Adrenal gland (tissue), 12 donors: ENCODE results near the gene PLAU. TPM values are rescaled to one million over a fixed set of nuclear protein-coding genes. Genes with fewer than 3 reads are reported as not detected.
"Not testable (repeated sequence)": the region's sequence is repeated elsewhere in the genome, so short reads cannot be mapped to it uniquely, and the experiment has no call there.

Experiments
- DNase-seq, 7 donors: peaks; one replicate each; pipeline ENCODE4 v3.0.0-alpha.2; 2019 to 2020
- H3K27ac ChIP-seq, 5 donors: fragments of 200-600 bp; sonication (generic) in 4 of 5; 1 replicate in 3 of 5; 2 replicates in 2 of 5; pipeline versions ENCODE4 v1.5.1 to v1.8.0; 2016 to 2020; ENCODE audit warnings: mild to moderate bottlenecking in 1 of 5
- H3K27me3 ChIP-seq: fragments of 200-600 bp; 2 replicates; pipeline ENCODE4 v1.8.0; 2021
- H3K36me3 ChIP-seq, 2 donors: fragments of 200-600 bp; replicated peaks in 1 of 2; 1 replicate in 1 of 2; 2 replicates in 1 of 2; pipeline versions ENCODE4 v1.5.1 to v1.8.0; 2018 to 2022
- H3K4me1 ChIP-seq, 2 donors: fragments of 200-600 bp; replicated peaks in 1 of 2; 1 replicate in 1 of 2; 2 replicates in 1 of 2; pipeline versions ENCODE4 v1.5.1 to v1.8.0; 2018 to 2021
- H3K4me3 ChIP-seq, 4 donors: fragments of 200-600 bp; sonication (generic) in 3 of 4; one replicate each; pipeline ENCODE4 v1.5.1; 2016 to 2018
- H3K9me3 ChIP-seq, 3 donors: fragments of 200-600 bp; sonication (generic) in 1 of 3; replicated peaks in 1 of 3; 1 replicate in 2 of 3; 2 replicates in 1 of 3; pipeline versions ENCODE4 v1.5.1 to v1.8.0; 2016 to 2021
- POLR2A ChIP-seq, 2 donors: fragments of 450-650 bp; IDR thresholded peaks; one replicate each; pipeline ENCODE4 v1.6.1; 2017; ENCODE audit warnings: antibody characterized with exemption in 2 of 2, mild to moderate bottlenecking in 2 of 2, moderate library complexity in 1 of 2
- WGBS, 4 donors: extraction: QIAGEN DNeasy Blood & Tissue Kit in 2 of 4; methylation state at CpG; one replicate each; pipeline versions ENCODE4 v1.1.5 to v1.1.7; 2013 to 2017; 5-methylcytosine and 5-hydroxymethylcytosine counted together
- intact Hi-C, 2 donors: fragments of 100-400 bp; cut with DNase I; formaldehyde crosslinking; loops; one replicate each; pipeline versions ENCODE4 v1.14.1 to v1.15.0; 2022 to 2023
- polyA plus RNA-seq, 3 donors: library from polyadenylated mRNA; stranded (reverse); fragments of 200-250 nt in 2 of 3; fragments of 350-450 nt in 1 of 3; fragmentation: Illumina TruSeq in 1 of 3; extraction: RNeasy Lipid Tissue Mini Kit (QIAGEN cat#74804) in 1 of 3; gene quantifications; one replicate each; pipeline ENCODE4 v1.2.3, GENCODE V29; 2013 to 2014
- total RNA-seq, 9 donors: library from RNA; depleted of rRNA in 4 of 9; stranded (reverse); fragments of >200 nt in 4 of 9; fragments of 120-200 nt in 1 of 9; fragmentation: NEBNext Ultra II Directional in 1 of 9; extraction: Animal tissue kit (Norgen Biotek cat#: 25700) in 1 of 9; gene quantifications; one replicate each; pipeline versions ENCODE4 v1.1.0 to v1.2.4, GENCODE V29; 2013 to 2023
- TF ChIP-seq, protein P1 (sequence below), 6 experiments: fragments of 450-650 bp in 4 of 6; fragments of 200-600 bp in 2 of 6; sonication (generic) in 1 of 6; IDR thresholded peaks; 1 replicate in 5 of 6; 2 replicates in 1 of 6; pipeline versions ENCODE4 v1.5.1 to v1.8.0; 2016 to 2021; ENCODE audit warnings: antibody characterized with exemption in 6 of 6, mild to moderate bottlenecking in 2 of 6, moderate library complexity in 1 of 6
- donor health status: healthy with polysubstance abuse.
- donor health status: Bipolar disorder and iron deficiency.
- donor health status: DM: yes; HTN: yes; CAD: no.
- donor health status: DM: no; HTN: no; CAD: no.
- donor health status: DM: no; HTN: no; CAD: no.
- donor health status: DM: yes; HTN: yes; CAD: no.

PLAU gene
- total and polyA plus RNA-seq, 12 donors: 0.94 to 19.4 (median 6.9) TPM

DNA sequence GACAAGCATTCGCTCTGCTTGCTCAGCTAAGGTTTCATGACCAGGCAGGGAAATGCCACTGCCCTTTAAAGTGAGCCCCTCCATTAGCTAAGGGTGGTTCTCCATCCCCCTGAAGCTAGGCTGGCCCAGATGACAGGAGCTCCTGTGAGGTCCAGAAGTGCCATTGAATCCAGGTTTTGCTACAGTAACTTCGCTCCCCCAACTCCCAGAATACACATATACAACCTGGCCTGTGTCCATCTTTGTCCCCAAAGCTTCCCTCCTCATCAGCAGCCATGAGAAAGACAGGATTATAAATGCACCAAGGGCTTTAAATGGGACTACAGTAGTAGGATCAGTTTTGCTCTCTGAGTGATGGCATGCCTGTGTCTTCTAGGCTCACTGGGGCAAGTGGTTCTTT lies 51.5 kb downstream of the PLAU start:
- intact Hi-C loops: no loop called here
- no peak overlapping the region for H3K4me3 ChIP-seq
- H3K4me1 ChIP-seq: peaks cover 0 to 3% of the 10 kb centered on the region in 2 donors
- WGBS, 4 donors: 93 to 97% (median 95%) methylated on average over 2 of the region's 2 CpGs
- no peaks in the 10 kb centered on the region for H3K9me3 ChIP-seq
- TF ChIP-seq, protein P1, sequence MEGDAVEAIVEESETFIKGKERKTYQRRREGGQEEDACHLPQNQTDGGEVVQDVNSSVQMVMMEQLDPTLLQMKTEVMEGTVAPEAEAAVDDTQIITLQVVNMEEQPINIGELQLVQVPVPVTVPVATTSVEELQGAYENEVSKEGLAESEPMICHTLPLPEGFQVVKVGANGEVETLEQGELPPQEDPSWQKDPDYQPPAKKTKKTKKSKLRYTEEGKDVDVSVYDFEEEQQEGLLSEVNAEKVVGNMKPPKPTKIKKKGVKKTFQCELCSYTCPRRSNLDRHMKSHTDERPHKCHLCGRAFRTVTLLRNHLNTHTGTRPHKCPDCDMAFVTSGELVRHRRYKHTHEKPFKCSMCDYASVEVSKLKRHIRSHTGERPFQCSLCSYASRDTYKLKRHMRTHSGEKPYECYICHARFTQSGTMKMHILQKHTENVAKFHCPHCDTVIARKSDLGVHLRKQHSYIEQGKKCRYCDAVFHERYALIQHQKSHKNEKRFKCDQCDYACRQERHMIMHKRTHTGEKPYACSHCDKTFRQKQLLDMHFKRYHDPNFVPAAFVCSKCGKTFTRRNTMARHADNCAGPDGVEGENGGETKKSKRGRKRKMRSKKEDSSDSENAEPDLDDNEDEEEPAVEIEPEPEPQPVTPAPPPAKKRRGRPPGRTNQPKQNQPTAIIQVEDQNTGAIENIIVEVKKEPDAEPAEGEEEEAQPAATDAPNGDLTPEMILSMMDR (IDR thresholded peaks at IDR 0.05): no peak
- no peak for TF ChIP-seq POLR2A (IDR thresholded peaks at IDR 0.05)
- no peaks in the 10 kb centered on the region for H3K36me3 ChIP-seq
- DNase-seq: peak in 1 of 7 donors; percentile 30
- H3K27me3 ChIP-seq: no peaks in the 10 kb centered on the region
- H3K27ac ChIP-seq: no peak overlapping the region

DNA sequence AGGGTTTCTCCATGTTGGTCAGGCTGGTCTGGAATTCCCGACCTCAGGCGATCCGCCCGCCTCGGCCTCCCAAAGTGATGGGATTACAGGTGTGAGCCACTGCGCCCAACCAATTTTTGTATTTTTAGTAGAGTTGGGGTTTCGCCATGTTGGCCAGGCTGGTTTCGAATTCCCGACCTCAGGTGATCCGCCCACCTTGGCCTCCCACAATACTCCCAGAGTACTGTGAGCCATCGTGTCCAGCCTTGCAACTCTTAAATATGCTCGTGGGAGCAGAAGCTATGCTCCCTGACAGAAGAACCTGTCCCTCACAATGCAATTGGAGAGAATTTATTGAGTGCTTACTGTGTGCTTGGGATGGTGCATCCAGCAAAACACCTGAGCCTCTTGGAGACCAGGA lies 52.6 kb downstream of the PLAU start:
- DNase-seq, H3K27me3 ChIP-seq: not testable (repeated sequence)
- 87 to 94% (median 91%) methylated on average over 9 to 12 of the region's 12 CpGs for WGBS, 4 donors

DNA sequence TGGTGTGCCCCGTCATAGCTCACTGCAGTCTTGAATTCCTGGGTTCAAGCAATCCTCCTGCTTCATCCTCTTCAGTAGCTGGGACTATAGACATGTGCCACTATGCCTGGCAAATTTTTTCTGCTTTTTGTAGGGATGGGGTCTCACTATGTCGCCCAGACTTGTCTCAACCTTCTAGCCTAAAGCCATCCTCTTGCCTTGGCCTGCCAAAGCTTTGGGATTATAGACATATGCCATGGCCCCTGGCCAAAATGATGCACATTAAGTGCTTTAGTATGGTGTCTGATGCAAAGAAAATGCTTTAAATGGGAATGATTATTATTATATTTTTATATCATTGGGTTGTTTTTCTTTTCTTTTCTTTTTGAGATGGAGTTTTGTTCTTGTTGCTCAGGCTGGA lies 53.8 kb downstream of the PLAU start:
- no peak overlapping the region for H3K27ac ChIP-seq
- no peaks in the 10 kb centered on the region for H3K27me3 ChIP-seq
- peaks cover 0 to 9% of the 10 kb centered on the region in 2 donors for H3K4me1 ChIP-seq
- 85 to 95% (median 92%) methylated on average over 2 of the region's 2 CpGs for WGBS, 4 donors
- no peaks in the 10 kb centered on the region for H3K9me3 ChIP-seq
- TF ChIP-seq POLR2A (IDR thresholded peaks at IDR 0.05): no peak
- TF ChIP-seq, protein P1 (IDR thresholded peaks at IDR 0.05): no peak
- intact Hi-C loops: no loop called here
- DNase-seq: no peak
- H3K4me3 ChIP-seq: no peak overlapping the region
- no peaks in the 10 kb centered on the region for H3K36me3 ChIP-seq

More for the DNA sequence above, 52.6 kb downstream of the PLAU start:
- H3K4me3 ChIP-seq, H3K27ac ChIP-seq, H3K9me3 ChIP-seq, H3K4me1 ChIP-seq, H3K36me3 ChIP-seq, intact Hi-C loops: not testable (repeated sequence)

DNA sequence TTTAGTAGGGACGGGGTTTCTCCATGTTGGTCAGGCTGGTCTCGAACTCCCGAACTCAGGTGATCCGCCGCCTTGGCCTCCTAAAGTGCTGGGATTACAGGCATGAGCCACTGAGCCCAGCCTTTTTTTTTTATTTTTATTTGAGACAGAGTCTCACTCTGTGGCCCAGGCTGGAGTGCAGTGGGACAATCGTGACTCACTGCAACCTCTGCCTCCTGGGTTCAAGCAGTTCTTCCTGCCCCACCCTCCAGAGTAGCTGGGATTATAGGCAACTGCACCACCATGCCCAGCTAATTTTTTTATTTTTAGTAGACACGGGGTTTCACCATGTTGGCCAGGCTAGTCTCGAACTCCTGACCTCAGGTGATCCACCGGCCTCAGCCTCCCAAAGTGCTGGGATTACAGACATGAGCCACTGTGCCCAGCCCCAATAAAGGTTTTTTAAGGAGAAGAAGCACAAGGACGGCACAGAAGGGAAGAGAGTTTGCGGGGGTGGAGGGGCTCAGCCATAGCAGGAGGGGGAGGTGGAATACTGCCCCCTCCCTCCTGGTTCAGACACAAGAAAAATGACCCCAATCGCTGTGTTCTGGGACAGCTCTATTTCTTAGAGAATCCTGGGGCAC lies 54.4 kb downstream of the PLAU start:
- 82 to 85% (median 82%) methylated on average over 12 of the region's 12 CpGs for WGBS, 4 donors
- Histone ChIP-seq H3K27ac (peak overlapping the region in 4 of 5 donors; percentile 26 to 88 (median 56)), H3K4me3 (peak overlapping the region in 1 of 4 donors; percentile 21)
- DNase-seq, H3K4me1 ChIP-seq, intact Hi-C loops, H3K36me3 ChIP-seq, H3K27me3 ChIP-seq, H3K9me3 ChIP-seq: not testable (repeated sequence)

DNA sequence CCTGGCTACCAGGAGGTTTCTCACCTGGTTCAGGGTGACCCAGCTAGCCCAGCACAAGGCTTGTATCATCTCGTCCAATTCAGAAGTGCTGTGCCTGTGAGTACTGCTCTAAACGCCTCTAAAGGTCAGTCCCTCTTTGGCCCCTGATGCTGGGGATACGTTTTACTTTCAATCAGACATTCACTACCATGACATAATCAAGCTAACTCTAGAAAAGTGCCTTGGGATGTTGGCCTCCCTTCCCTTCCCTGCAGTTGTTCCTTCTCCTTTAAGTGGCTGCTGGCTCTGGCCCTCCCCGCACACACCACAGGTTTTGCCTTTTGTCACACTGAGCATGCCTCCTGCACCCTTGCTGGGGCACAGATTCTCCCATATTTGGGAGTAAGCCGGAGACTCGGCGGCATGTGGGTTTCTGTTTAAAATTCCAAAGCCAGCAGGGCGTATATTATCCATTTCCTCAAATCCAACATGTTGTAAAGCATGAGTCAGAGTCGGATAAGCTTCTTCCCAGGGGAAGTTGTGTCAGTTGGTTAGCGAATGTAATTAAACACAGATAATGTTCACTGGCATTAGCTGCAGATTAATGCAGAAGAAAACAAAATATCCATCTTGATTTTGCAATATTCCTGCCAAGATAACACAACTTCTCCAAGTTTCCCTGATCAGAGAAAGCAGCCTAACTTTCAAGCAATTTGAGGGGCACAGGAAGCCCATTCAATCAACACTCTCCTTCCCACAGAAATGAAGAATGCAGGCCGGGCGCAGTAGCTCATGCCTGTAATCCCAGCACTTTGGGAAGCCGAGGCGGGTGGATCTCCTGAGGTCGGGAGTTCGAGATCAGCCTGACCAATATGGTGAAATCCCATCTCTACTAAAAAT lies 55.2 kb downstream of the PLAU start:
- intact Hi-C loops: no loop called here
- H3K36me3 ChIP-seq: no peaks in the 10 kb centered on the region
- peaks cover 0 to 9% of the 10 kb centered on the region in 2 donors for H3K4me1 ChIP-seq
- DNase-seq: peak; percentile 34 to 84 (median 66)
- H3K27ac ChIP-seq: peak overlapping the region in 4 of 5 donors; percentile 26 to 88 (median 56)
- WGBS, 4 donors: 34 to 48% (median 41%) methylated on average over 15 to 16 of the region's 16 CpGs
- peak overlapping the region in 1 of 4 donors; percentile 21 for H3K4me3 ChIP-seq
- no peak for TF ChIP-seq POLR2A (IDR thresholded peaks at IDR 0.05)
- TF ChIP-seq, protein P1 (IDR thresholded peaks at IDR 0.05): no peak
- H3K9me3 ChIP-seq: no peaks in the 10 kb centered on the region
- H3K27me3 ChIP-seq: no peaks in the 10 kb centered on the region
